Amniotic epithelial cell (primary cell): ENCODE measurements around the gene FAM156A.
"Not testable (repeated sequence)": the region's sequence is repeated elsewhere in the genome, so short reads cannot be mapped to it uniquely, and the experiment has no call there.

Experiments used
- DNase-seq: peaks from one replicate; pipeline ENCODE4 v3.0.0-alpha.2; 2010; ENCODE audit warnings: low read depth

FAM156A gene, protein sequence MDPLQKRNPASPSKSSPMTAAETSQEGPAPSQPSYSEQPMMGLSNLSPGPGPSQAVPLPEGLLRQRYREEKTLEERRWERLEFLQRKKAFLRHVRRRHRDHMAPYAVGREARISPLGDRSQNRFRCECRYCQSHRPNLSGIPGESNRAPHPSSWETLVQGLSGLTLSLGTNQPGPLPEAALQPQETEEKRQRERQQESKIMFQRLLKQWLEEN

DNA sequence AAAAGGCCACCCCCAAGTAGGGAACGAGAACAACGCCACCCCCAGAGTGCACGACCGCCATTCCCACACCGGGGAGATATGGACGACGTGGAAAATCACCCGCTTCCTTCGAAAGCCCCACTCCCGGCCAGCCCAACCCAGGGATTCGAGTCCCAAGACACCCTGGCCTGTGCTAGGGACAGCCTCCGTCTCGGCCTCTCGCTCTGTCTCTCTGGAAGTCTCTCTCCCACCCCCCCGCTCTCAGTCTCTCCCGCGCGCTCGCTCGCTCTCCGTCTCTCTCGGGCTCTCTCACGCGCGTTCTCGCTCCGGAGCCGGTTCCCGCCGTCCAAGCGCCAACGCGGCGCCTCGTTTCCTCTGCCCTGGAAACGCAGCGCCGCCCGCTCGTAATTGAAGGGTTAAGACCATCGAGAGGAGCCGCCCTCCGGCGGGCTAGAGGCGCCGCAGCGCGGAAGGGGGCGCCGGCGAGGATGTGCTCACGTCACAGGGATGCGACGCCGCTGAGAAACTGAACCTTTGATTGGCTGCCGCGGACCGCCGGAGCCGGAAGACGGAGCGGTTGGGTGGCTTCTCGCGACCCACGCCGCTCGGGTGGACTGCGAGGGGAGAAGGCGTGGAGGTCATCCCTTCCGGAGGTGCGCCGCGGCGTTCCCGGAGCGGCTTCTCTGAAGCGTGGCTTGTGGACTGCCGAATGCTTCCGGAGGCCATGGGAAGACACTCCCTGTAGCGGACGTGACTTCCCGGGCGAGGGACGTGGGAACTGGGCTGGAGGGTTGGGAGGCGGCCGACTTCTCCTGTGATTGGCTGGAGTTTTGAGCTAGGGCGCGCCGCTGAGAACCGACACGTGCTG, at the start of gene FAM156A:
Gene FAM156A (minus strand): TSS at position 406 of the 847 bp plus-strand sequence. CDS start 9,930 bp downstream, outside the sequence.
- not testable (repeated sequence) for DNase-seq

DNA sequence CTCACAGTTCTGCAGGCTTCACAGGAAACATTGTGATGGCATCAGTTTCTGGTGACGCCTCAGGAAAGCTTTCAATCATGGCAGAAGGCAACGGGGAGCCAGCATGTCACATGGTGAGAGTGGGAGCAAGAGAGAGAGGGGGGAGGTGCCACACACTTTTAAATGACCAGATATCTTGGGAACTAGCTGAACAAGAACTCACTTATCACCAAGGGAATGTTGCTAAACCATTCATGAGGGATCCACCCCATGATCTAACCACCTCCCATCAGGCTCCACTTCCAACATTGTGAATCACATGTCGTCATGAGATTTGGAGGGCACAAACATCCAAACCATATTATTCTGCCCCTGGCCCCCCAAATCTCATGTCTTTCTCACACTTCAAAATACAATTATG, 47.0 kb upstream of the FAM156A start:
- peak; percentile 31 for DNase-seq

DNA sequence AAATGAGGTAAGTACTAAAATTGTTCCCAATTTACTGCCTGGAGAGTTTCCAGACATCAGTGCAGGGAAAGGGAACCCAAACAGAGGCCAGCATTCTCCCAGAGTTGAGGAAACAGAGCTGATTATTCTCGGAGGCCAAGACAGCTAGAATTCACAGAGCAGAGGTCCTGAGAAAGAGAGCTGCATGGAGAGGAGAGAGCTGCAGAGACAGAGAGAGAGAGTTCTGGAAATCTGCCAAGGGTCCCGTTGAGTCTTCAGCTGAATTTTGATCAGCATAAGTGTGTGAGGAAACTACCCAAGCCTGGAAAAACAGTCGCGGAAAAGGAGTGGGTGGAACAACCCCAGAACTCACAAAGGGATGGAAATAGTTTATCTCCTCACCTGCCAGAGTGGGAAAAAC, 46.5 kb upstream of the FAM156A start:
- DNase-seq, result no peak

DNA sequence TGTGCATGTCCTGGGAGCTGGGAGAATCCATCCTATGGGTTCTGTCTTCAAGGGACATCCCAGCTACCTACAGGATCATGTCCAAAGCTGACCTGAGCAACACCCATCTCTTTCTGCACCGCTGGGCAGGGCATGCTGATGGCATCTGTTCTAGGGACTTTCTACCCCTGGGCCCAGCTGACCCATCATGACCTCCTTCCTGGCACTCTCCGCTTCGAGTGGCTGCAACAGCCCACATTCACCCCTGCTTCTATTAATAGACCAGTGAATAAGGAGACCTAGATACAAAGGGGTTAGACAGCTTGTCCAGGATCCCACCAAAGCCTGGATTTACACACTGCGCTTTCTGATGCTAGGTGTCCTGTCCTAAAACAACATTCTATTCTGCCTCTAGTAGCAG, 45.7 kb upstream of the FAM156A start:
- DNase-seq, result no peak

DNA sequence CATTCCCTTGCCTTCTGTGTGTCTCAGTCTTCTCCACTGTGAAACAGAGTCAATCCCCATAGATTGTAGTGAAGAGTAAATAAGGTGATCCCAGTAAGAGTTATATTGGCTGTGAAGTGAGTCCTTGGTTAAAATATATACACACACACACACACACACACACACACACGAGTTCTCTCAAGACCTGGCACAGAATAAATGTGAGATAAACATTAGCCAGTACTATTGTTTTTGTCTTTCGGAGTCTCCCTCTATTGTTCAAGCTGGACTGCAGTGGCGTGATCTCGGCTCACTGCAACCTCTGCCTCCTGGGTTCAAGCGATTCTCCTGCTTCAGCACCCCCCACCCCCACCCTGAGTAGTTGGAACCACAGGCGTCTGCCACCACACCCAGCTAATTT, 44.8 kb upstream of the FAM156A start:
- DNase-seq, result no peak

DNA sequence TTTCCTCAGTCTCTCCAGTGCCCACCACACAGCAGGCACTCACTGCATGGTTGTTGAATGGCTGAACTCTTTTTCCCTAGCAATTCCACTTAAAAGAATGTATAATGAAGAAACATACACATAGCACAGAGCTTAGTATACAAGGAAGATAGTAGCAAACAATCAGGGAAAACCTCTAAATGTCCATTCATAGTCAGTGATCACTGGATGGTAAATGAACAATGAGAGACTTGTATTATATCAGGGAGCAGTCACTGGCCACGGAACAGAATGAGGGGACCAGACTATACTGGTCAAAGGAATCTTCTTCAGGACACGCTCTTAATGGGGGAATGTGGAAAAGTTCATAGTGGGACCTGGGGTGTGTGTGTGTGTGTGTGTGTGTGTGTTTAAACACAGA, 43.6 kb upstream of the FAM156A start:
- DNase-seq, result no peak

DNA sequence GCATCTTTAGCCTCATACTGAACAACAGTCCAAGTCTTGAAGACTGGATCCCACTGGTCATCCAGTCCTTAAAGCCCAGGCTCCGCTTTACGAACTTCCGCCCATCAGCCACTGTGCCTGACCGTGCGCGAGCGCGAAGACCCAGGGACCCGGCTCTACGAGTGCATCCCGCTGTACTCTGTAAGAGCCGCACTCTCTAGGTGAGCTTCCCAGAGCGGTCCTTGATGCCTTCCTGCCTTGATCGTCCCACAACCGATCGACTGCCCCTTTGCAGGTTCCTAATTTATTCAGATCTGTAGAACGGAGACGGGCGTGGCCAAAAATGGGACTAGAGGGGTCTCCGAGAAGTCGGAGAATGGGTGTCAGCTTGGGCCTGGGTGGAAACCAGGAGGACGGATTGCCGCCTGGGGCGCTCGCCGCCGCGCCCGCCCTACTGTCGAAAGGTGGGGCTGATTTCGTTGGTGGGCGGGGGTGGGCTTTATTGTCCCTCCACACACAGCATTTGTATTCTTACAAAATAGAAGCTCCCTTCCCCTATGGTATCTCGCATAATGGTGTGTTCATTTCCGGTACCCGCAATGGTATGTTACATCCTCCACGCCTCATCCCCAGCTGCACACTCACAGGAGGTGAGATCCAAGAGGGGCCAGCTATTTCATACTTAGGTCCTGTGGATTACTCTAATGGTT, 42.3 kb upstream of the FAM156A start:
- DNase-seq, result no peak

DNA sequence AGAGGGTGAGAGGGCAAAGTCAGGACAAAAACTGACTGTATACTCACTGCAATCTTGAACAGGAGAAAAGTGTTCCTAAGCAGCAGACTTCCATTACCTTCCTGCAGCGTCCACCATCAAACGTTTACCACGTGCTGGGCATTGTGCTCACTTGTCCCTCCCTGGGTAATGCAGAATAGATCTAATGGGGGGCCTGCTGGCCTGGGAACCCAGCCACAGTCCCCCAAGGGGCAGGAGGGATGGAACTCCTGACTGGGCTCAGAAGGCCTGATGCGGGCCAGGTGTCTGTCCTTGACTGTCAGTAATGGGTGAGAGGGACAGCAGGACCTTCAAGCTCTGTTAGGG, 37.6 kb upstream of the FAM156A start:
- DNase-seq, result no peak

DNA sequence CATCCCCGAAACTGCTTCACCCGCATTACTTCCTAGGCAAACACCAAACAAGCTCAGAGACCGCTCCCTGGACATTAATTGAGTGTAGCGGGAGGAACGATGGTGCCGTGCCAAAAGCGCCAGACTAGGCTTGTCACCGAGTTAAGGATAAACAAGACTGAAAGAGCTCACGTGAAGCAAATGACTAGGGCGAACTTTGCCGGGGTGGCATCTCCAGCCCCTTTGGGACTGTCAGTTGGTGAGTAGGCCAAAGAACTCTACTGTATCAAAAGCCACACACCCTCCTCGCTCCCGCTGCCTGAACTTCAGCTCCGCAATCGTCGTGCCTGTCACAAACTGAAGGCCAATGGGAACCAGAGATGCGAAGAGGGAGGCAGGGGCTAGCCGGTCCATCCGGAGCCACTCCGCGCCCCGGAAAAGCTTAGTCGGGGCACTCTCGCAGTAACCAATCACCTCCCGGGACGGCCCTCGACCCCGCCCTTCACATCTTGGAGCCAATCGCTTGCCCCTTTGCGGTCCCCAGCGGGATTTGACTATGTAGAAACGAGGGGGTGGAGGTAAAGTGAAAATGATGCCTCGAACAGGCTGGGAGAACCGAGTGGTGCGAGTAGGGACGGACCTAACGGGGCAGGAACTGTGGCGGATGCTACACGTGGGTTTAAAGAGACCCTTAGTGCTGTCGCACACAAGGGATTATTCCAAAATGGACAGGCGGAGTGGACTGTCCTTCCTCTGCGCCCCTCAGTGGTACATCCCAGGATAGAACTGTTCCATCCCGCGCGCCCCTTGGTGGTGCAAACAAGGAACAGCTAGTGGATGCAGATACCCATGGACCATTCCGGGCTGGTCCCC, 37.0 kb upstream of the FAM156A start:
- DNase-seq, result peak; percentile 94

DNA sequence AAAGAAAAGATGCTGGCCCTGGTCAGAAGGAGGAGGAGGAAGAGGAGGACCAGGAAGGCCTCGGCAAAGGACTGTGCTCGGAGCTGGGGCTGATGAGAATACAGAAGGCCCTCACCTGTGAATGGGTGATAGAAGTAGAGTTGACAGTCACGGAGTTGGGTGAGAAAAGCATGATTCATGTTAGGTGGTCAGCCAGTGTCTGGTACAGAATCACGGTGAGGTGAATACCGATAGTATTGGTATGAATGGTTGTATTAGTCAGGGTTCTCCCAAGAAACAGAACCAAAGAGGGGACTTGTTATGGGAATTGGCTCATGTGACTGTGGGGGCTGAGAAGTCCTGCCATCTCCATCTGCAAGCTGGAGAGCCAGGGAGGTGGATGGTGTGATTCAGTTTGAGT, 32.5 kb upstream of the FAM156A start:
- DNase-seq, result no peak

DNA sequence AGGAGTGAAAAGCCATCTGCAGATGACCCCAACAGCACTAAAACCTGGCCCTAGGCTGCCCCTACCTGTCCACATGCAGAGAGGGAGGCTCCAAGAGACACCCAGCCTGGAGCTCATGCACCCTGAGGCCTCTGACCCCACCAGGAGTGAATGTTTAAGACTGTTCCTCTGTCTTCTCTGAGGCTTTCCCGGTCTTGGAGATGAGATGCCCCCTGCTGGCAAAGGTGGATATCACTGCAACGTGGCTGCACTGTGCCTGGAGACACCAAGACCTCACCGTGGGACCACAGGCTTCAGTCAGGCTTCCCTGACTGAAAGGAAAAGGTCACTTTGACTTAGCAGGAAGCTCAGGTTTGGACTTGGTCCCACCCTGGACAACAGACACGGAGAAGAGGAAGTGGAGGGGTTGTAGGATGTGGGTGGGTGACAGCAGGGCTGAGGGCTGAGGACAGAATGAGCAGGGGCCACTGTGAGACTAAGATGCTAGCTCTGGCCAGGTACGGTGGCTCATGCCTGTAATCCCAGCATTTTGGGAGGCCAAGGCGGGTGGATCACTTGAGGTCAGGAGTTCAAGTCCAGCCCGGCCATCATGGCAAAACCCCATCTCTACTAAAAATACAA, 31.8 kb upstream of the FAM156A start:
- peak; percentile 51 for DNase-seq

DNA sequence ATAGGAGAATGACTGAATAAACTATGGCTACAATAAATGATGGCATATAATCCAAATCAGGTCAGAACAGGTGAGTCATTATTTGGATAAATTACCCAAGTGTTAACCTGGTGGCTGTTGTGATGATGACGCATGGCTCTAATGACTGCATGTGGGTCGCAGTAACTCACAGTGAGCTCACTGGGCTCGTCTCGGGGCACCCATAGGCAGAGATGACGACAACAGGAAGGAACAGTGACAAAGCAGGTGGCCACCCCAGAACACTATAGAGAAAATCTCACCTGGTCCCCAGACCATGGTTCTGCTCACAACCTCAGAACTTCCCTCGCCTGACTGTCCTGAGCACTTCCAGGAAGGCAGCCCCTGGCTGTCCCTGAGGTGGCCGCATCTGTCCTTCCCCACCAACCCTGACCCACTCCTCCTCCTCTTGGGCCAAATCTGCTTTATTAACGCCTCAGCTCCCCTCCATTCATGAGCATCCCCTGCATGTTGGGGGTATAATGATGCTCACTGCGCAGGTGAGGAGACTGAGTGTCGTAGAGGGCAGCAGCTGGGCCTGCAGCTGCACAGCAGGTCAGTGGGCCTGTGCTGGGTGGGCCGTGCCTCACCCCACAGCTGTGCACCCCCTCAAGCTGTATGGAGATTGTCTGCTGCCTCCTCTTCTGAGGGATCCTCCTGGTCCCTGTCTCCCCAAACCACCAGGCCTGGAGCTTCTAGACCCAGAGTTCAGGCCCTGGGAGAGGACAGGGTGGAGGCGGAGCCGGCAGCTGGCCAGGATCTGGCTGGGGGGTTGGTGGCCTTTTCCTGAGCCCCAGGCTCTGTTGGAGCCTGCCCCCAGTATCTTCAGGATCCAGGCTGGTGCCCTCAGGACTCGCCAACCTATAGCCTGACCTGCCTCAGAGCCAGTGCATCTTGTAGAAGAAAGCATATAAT, 30.9 kb upstream of the FAM156A start:
- no peak for DNase-seq

DNA sequence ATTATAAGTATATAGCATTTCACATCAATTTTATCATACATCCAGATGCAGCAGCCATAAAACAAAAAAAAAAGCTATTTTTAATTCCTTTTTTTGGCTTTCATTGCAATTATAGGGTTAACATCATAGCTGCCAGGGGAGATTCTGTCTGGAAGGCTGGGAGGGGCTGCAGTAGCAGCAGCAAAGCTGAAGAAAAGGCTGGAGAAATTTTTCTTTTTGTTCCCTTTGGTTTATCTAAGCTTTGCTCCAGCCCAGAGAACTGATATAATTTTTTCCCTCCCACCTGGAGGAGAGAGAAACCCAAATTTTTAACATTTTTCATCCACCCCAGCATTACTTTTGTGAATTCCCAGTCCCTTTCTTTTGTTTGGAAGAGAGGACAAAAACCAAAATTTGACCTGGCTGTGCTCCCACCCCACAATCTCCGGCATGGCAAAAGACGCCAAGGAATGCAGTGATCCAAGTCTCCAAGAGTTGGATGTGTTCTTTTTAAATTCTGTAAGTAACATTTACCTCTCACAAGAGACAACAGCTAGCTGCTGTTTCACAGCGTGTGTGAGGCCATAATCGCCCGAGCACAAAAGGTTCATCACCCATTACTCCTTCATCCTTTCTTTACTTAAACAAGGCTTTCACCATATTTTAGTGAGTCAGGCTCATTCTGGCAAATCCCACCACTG, 25.1 kb upstream of the FAM156A start:
- DNase-seq, result no peak

DNA sequence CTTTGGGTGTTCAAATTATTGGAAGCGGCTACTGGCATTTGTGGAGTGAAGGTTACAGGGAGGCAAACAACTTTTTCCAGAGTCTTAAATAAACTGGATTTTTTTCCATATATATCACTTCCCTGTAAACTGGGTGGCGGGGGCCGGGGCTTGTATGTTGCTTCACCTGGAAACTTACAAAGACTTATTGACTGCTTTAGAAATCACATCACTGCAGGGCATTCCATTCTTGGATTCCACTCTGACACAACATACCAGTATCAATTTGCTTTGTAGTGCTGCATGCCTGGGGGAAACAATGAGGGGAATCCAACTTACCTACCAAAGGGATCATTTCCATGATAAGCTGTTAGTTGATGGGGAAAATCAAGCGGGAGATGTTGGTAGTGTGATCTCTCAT, 21.7 kb upstream of the FAM156A start:
- DNase-seq, result peak; percentile 50

DNA sequence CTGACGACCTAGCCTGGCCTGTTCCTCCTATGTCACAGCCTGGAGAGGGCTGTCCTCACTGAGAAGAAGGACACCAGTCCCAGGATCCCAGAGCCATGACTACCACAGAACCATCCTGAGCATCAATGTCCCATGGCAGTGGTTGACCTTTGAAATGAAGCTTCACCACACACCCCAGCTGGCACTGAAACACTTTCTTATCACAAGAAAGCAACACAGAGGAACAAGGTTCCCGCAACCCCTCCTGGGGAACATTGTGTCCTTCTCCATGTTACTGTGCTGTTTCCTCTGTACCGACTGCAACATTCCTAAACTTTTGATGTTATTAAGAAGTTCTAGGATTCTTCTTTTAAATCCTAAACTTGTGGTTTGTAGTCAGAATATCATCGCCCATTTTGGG, 21.2 kb upstream of the FAM156A start:
- DNase-seq, result peak; percentile 52

DNA sequence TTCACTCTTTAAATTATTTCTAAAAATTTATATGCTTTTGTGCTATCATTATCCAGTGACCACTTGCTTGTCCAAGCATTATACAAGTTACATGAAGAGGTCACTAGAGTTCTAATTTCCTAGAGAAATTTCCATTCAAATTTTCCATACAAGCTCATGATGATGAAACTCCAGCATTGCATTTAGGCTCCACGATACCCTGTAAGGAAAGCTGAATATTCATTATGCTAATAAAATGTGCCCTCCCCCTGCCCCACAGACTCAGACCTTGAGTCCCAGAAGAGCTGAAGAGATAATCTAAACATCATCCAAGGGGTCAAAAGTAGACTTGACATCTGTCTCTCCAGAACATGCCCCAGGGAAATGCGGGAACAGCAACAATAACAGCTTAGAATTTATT, 19.6 kb upstream of the FAM156A start:
- peak; percentile 6 for DNase-seq

DNA sequence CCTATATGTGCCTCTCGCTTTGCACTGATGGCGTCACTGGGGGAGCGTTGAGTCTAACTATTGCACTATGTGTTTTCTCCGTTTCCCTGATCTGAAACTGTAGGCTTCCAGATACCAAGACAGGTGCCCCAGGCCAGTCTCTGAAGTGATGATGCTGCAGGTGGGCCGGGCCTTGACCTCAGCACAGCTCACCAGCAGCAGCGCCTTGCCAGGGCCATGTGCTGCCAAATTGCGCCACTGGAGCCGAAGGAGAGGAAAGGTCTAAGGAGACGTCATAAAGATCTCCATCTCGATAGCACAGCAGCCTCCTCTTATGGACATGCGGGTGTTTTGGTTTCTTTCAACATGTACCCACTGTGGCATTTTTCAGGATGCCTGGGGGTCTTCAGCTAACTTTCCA, 17.3 kb upstream of the FAM156A start:
- not testable (repeated sequence) for DNase-seq

DNA sequence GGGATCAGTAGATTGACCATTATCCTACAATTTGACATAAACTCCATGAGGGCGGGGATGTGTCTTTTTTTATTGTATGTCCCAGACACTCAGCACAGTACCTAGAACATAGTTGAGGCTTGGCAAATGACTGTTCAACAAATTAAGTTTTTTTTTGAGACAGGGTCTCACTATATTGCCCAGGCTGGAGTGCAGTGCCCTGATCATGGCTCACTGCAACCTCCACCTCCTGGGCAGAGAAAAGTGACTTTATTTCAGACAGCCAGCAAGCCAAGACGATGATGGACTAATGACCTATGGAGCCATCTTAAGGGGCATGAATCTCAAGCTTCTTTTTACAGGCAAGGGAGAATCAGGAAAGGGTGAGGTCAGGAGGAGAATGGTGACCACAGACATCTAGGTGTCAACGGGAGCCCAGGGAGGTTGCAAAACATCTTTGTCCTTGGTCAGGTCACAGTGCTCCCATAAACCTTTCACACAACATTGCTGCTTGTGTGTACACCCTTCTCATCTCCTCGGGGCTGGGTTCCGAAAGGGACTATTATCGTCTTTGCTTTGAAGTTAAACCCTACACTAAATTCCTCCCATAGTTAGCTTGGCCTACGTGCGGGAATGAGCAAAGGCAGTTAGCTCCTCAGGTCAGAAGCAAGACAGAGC, 16.1 kb upstream of the FAM156A start:
- DNase-seq, result not testable (repeated sequence)

DNA sequence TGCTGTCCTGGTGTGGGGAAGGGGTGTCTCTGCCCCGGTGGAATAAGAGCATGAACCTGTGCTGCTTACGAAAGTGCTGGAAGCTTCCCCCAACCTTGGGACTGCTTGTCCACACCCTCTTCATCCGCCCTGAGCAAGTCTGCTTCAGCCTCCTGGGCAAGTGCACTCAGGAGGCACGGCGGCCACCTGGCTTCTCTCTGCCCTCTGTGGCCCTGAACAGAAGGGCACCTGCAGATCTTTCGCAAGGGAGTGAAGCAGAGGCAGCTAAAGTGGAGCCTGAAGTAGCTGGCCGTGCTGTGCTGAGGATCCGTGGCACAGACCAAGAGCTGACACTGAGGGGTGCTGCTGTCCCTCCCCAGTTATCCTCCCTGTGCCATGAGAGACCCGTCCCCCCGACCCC, 9.6 kb upstream of the FAM156A start:
- DNase-seq, result not testable (repeated sequence)
